ENCODE measurements around the gene WBP4. TPM values are rescaled to one million over a fixed set of nuclear protein-coding genes. Genes with fewer than 3 reads are reported as not detected.

The WBP4 gene
- total RNA-seq, 1 experiment from 2014 or later, result 10.0 TPM

DNA sequence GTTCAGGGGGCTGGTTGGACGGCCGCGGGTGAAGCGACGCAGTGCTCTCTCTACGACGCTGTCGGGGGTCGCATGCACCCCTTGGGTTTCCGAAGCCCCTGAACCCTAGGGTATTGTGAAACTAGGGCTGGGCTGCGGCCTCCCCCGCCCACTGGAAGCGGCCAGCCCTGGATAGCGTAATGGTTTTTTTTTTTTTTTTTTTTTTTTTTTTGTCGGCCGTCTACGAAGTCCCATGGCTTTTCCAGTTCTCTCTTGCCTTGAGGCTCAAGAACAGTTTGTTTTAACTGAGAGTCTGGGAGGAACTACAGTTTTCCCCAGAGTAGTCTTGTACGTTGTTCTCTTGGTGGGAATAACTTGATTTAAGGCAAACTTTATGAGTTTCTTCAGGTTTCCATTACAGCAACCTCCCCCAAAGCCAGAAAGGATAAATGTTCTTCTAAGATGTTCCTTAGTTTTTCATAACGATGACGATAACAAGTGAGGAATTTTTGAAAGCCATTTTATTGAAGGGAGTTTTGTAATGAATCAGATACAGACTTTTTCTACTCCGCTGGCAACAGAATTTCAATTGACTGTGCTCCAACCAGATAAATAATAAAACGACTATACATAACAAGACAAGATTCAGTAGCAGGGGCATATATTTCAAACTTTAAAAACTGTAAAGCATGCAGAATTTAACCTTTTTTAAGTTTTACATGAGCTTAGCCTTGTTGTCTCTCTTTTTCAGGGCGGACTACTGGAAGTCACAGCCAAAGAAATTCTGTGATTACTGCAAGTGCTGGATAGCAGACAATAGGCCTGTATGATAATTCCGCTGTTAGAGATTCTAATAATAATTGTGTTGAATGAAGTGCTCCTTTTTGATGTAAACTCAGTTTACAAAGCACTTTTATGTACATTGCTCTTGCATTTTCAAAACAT is 867 bp downstream of the WBP4 start:
- TF ChIP-seq, protein P1, sequence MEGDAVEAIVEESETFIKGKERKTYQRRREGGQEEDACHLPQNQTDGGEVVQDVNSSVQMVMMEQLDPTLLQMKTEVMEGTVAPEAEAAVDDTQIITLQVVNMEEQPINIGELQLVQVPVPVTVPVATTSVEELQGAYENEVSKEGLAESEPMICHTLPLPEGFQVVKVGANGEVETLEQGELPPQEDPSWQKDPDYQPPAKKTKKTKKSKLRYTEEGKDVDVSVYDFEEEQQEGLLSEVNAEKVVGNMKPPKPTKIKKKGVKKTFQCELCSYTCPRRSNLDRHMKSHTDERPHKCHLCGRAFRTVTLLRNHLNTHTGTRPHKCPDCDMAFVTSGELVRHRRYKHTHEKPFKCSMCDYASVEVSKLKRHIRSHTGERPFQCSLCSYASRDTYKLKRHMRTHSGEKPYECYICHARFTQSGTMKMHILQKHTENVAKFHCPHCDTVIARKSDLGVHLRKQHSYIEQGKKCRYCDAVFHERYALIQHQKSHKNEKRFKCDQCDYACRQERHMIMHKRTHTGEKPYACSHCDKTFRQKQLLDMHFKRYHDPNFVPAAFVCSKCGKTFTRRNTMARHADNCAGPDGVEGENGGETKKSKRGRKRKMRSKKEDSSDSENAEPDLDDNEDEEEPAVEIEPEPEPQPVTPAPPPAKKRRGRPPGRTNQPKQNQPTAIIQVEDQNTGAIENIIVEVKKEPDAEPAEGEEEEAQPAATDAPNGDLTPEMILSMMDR (IDR thresholded peaks at IDR 0.05), result no peak
- no peak for TF ChIP-seq SIN3A (IDR thresholded peaks at IDR 0.05; ENCODE audit: borderline replicate concordance, insufficient read depth, low read depth, low read length)
- TF ChIP-seq, protein P2, sequence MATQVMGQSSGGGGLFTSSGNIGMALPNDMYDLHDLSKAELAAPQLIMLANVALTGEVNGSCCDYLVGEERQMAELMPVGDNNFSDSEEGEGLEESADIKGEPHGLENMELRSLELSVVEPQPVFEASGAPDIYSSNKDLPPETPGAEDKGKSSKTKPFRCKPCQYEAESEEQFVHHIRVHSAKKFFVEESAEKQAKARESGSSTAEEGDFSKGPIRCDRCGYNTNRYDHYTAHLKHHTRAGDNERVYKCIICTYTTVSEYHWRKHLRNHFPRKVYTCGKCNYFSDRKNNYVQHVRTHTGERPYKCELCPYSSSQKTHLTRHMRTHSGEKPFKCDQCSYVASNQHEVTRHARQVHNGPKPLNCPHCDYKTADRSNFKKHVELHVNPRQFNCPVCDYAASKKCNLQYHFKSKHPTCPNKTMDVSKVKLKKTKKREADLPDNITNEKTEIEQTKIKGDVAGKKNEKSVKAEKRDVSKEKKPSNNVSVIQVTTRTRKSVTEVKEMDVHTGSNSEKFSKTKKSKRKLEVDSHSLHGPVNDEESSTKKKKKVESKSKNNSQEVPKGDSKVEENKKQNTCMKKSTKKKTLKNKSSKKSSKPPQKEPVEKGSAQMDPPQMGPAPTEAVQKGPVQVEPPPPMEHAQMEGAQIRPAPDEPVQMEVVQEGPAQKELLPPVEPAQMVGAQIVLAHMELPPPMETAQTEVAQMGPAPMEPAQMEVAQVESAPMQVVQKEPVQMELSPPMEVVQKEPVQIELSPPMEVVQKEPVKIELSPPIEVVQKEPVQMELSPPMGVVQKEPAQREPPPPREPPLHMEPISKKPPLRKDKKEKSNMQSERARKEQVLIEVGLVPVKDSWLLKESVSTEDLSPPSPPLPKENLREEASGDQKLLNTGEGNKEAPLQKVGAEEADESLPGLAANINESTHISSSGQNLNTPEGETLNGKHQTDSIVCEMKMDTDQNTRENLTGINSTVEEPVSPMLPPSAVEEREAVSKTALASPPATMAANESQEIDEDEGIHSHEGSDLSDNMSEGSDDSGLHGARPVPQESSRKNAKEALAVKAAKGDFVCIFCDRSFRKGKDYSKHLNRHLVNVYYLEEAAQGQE (IDR thresholded peaks at IDR 0.05; ENCODE audit: insufficient read depth in 1 of 2, low read depth in 2 of 2, low read length in 1 of 2), result no peak
- TF ChIP-seq POLR2AphosphoS5 (IDR thresholded peaks at IDR 0.05; ENCODE audit: low read depth, low read length), result no peak
- no peak for TF ChIP-seq TCF7L2 (IDR thresholded peaks at IDR 0.05; ENCODE audit: low read depth, low read length)
- Histone ChIP-seq H3K4me1 (ENCODE audit: control insufficient read depth, insufficient read depth, low read length) (peaks cover 26% of the 10 kb centered on the region), H3K27ac (ENCODE audit: low read length) (peak overlapping the region; percentile 91), H3K4me3 (ENCODE audit: low read depth in 2 of 2, low read length in 2 of 2) (peak overlapping the region; percentile 82 to 88), H3K27me3 (ENCODE audit: control insufficient read depth, insufficient read depth, low read length) (no peaks in the 10 kb centered on the region), H3K9me3 (ENCODE audit: control insufficient read depth, insufficient read depth, low read depth, low read length) (no peaks in the 10 kb centered on the region), H3K36me3 (ENCODE audit: control insufficient read depth, insufficient read depth, low read length) (peaks cover 28% of the 10 kb centered on the region)
- in situ Hi-C loops (cut with HindIII; ENCODE audit: low pct_unique_long_range_greater_than_20kb, low sequenced_read_pairs) (no loop called here), intact Hi-C loops (cut with micrococcal nuclease; ENCODE audit: unreplicated experiment) (no loop called here)
- ChIA-PET CTCF (no interaction called here), POLR2A (interaction anchor here (1.1 kb wide), 1 partner anchor 159 kb away, joined by 5 read pairs; no protein-coding TSS in a partner anchor)
- ATAC-seq (peak; percentile 27), DNase-seq (ENCODE audit: low read depth, low spot score) (no peak)
- BruUV-seq (replicated peaks), result TSS peak; percentile 71

DNA sequence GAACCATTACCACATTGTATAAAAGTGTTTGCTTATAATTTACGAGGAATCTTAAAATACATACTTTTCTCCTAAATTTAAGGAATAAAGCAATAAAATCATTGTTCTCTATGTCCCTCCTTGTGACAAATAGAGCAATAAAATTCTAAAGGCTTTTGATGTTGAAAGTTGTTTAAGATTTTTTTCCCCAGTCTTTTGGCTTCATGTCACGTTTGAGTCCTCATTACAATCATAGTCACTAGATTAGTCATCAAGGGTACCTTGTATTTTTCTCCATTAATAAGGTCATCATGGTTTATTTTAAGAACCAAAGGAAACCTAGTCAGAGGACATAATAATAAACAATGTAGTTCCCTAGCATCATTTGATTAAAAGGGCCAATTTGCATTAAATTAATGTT is 3.2 kb downstream of the WBP4 start:
- H3K27ac ChIP-seq (ENCODE audit: low read length), result no peak overlapping the region
- ATAC-seq, result no peak
- H3K9me3 ChIP-seq (ENCODE audit: control insufficient read depth, insufficient read depth, low read depth, low read length), result no peaks in the 10 kb centered on the region
- CTCF ChIA-PET, result no interaction called here
- BruUV-seq (replicated peaks), result no TSS peak
- no peak overlapping the region for H3K4me3 ChIP-seq (ENCODE audit: low read depth in 2 of 2, low read length in 2 of 2)
- peaks cover 14% of the 10 kb centered on the region for H3K4me1 ChIP-seq (ENCODE audit: control insufficient read depth, insufficient read depth, low read length)
- TF ChIP-seq SIN3A (IDR thresholded peaks at IDR 0.05; ENCODE audit: borderline replicate concordance, insufficient read depth, low read depth, low read length) (no peak), POLR2AphosphoS5 (IDR thresholded peaks at IDR 0.05; ENCODE audit: low read depth, low read length) (no peak)
- TF ChIP-seq, protein P2 (IDR thresholded peaks at IDR 0.05; ENCODE audit: insufficient read depth in 1 of 2, low read depth in 2 of 2, low read length in 1 of 2), result no peak
- TF ChIP-seq, protein P1 (IDR thresholded peaks at IDR 0.05), result no peak
- intact Hi-C loops (cut with micrococcal nuclease; ENCODE audit: unreplicated experiment) (no loop called here), in situ Hi-C loops (cut with HindIII; ENCODE audit: low pct_unique_long_range_greater_than_20kb, low sequenced_read_pairs) (no loop called here)
- no peak for DNase-seq (ENCODE audit: low read depth, low spot score)
- H3K27me3 ChIP-seq (ENCODE audit: control insufficient read depth, insufficient read depth, low read length), result no peaks in the 10 kb centered on the region
- peaks cover 45% of the 10 kb centered on the region for H3K36me3 ChIP-seq (ENCODE audit: control insufficient read depth, insufficient read depth, low read length)
- POLR2A ChIA-PET, result no interaction called here

Measured in Panc1 (cell line).